Naive thymus-derived CD4-positive, alpha-beta T cell (primary cell): Measurements from ENCODE around the gene RAMP3. TPM values are rescaled to one million over a fixed set of nuclear protein-coding genes. Genes with fewer than 3 reads are reported as not detected.

Source experiments
- ATAC-seq: fragments of 150-1000 bp; cut with Tn5 transposase; 2 replicates; pipeline ENCODE4 v1.10.0; 2021; ENCODE audit warnings: mild to moderate bottlenecking, moderate library complexity
- CTCF ChIA-PET: fragments of 350-600 bp; sonication (Branson Sonifier 250); formaldehyde crosslinking; loops from one replicate; lab custom pipeline; 2021; ENCODE audit warnings: antibody characterized with exemption; lab: Charles Lee
- POLR2A ChIA-PET: fragments of 350-600 bp; sonication (Branson Sonifier 250); formaldehyde crosslinking; loops from one replicate; lab custom pipeline; 2021; ENCODE audit warnings: antibody characterized with exemption, inconsistent platforms; lab: Charles Lee
- DNase-seq, 9 donors: peaks; one replicate each; pipeline versions ENCODE4 v3.0.0 to v3.0.0-alpha.2; 2020 to 2022; ENCODE audit warnings: mixed read lengths in 1 of 9
- H3K27ac ChIP-seq: one replicate; pipeline ENCODE4 v1.7.0; 2013; ENCODE audit warnings: mild to moderate bottlenecking, low read depth, low read length, moderate library complexity
- H3K27me3 ChIP-seq, 2 donors: one replicate each; pipeline ENCODE4 v1.7.0; 2013; ENCODE audit warnings: low read length in 2 of 2, mild to moderate bottlenecking in 2 of 2, moderate library complexity in 2 of 2; ENCODE audit not compliant: control insufficient read depth in 2 of 2, insufficient read depth in 2 of 2
- H3K36me3 ChIP-seq, 3 experiments: 1 replicate in 2 of 3; 2 replicates in 1 of 3; pipeline ENCODE4 v1.7.0; 2013; ENCODE audit warnings: low read length in 3 of 3, mild to moderate bottlenecking in 3 of 3, moderate library complexity in 1 of 3; ENCODE audit not compliant: insufficient read depth in 3 of 3, control insufficient read depth in 2 of 3
- H3K4me1 ChIP-seq, 2 donors: one replicate each; pipeline ENCODE4 v1.7.0; 2013; ENCODE audit warnings: low read length in 2 of 2, mild to moderate bottlenecking in 2 of 2, moderate library complexity in 1 of 2; ENCODE audit not compliant: control insufficient read depth in 2 of 2, insufficient read depth in 2 of 2
- H3K4me3 ChIP-seq: 2 replicates; pipeline ENCODE4 v1.7.0; 2013; ENCODE audit warnings: mild to moderate bottlenecking, low read length
- H3K9me3 ChIP-seq, 3 experiments: 1 replicate in 2 of 3; 2 replicates in 1 of 3; pipeline ENCODE4 v1.7.0; 2013; ENCODE audit warnings: low read length in 3 of 3; ENCODE audit not compliant: control insufficient read depth in 2 of 3
- H3K27ac Mint-ChIP-seq, 9 donors: one replicate each; pipeline ENCODE4 v1.8.0; 2020 to 2022; ENCODE audit warnings: mixed read lengths in 9 of 9, mild to moderate bottlenecking in 8 of 9, moderate library complexity in 5 of 9, inconsistent platforms in 2 of 9
- H3K27me3 Mint-ChIP-seq, 5 donors: one replicate each; pipeline ENCODE4 v1.8.0; 2021 to 2022; ENCODE audit warnings: mixed read lengths in 5 of 5, mild to moderate bottlenecking in 1 of 5
- H3K36me3 Mint-ChIP-seq, 5 donors: one replicate each; pipeline ENCODE4 v1.8.0; 2020 to 2022; ENCODE audit warnings: mixed read lengths in 5 of 5, mild to moderate bottlenecking in 3 of 5, inconsistent platforms in 1 of 5
- H3K4me1 Mint-ChIP-seq, 7 donors: one replicate each; pipeline ENCODE4 v1.8.0; 2020 to 2022; ENCODE audit warnings: mixed read lengths in 7 of 7, mild to moderate bottlenecking in 3 of 7, inconsistent platforms in 1 of 7
- H3K4me3 Mint-ChIP-seq, 10 donors: one replicate each; pipeline ENCODE4 v1.8.0; 2020 to 2022; ENCODE audit warnings: mild to moderate bottlenecking in 10 of 10, mixed read lengths in 10 of 10, moderate library complexity in 6 of 10, inconsistent platforms in 2 of 10
- H3K9me3 Mint-ChIP-seq, 11 donors: one replicate each; pipeline ENCODE4 v1.8.0; 2020 to 2022; ENCODE audit warnings: mixed read lengths in 11 of 11, mild to moderate bottlenecking in 4 of 11, inconsistent platforms in 1 of 11, moderate library complexity in 1 of 11
- intact Hi-C, 2 donors: fragments of 100-400 bp; cut with micrococcal nuclease; formaldehyde crosslinking; loops; one replicate each; pipeline ENCODE4 v1.15.1; 2023
- polyA plus RNA-seq, 2 donors: library from polyadenylated mRNA; unstranded; fragments of 300-500 nt; fragmentation: Illumina TruSeq; gene quantifications; one replicate each; pipeline ENCODE4 v1.2.3, GENCODE V29; 2021
- total RNA-seq, 6 experiments: library from RNA in 5 of 6; stranded (reverse) in 5 of 6; gene quantifications; 1 replicate in 5 of 6; 2 replicates in 1 of 6; pipeline ENCODE4 v1.2.3 and lab custom pipeline; 2021 to 2026

The RAMP3 gene
- total and polyA plus RNA-seq, 7 experiments from 2014 or later, result 0.39 TPM; not detected in 6

DNA sequence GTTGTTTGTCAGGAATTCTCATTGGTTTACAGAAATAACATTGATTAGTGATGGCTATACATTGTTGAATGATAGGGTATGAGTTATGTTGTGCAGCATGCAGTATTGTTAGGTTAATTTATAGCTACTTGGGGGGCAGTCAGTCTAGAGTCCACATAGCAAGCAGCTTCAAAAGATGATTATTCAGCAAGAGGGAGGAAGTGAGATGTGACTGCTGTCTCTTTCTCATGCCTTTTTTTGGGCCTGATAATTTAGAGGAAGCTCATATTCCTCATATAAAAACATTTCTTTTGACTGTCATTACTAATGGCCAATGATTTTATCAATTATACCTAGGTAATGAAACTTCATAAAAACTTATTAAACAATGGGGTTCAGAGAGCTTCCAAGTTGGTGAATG is 42.7 kb upstream of the RAMP3 start:
- ATAC-seq (no peak), DNase-seq (no peak)
- Histone ChIP-seq H3K4me1 (peaks cover 11 to 13% of the 10 kb centered on the region in 2 donors), H3K27ac (no peak overlapping the region), H3K9me3 (no peaks in the 10 kb centered on the region), H3K27me3 (peaks cover 0 to 3% of the 10 kb centered on the region in 2 donors), H3K36me3 (no peaks in the 10 kb centered on the region), H3K4me3 (no peak overlapping the region)
- H3K27ac Mint-ChIP-seq, result no peak overlapping the region
- peaks cover 0 to 4% (median 0%) of the 10 kb centered on the region in 11 donors for H3K9me3 Mint-ChIP-seq
- CTCF ChIA-PET, result interaction anchor here (0.6 to 1.3 kb wide), 3 partner anchors 21 to 491 kb away, joined by 3 to 7 read pairs (median 3); no protein-coding TSS in a partner anchor
- peaks cover 13 to 27% (median 23%) of the 10 kb centered on the region in 7 donors for H3K4me1 Mint-ChIP-seq
- POLR2A ChIA-PET, result interaction anchor here (0.5 to 1.2 kb wide), 5 partner anchors 78 to 540 kb away, joined by 3 to 6 read pairs (median 4); partner anchors contain the start of gene PURB
- no peak overlapping the region for H3K4me3 Mint-ChIP-seq
- H3K27me3 Mint-ChIP-seq, result peaks cover 0 to 34% (median 3%) of the 10 kb centered on the region in 5 donors
- intact Hi-C loops, result loop anchor here (5.0 to 10.0 kb wide), 2 partner anchors 1030 to 1033 kb away; partner anchors contain the start of gene POLM (in 2 of the 2)
- H3K36me3 Mint-ChIP-seq, result peaks cover 0 to 9% (median 3%) of the 10 kb centered on the region in 5 donors

DNA sequence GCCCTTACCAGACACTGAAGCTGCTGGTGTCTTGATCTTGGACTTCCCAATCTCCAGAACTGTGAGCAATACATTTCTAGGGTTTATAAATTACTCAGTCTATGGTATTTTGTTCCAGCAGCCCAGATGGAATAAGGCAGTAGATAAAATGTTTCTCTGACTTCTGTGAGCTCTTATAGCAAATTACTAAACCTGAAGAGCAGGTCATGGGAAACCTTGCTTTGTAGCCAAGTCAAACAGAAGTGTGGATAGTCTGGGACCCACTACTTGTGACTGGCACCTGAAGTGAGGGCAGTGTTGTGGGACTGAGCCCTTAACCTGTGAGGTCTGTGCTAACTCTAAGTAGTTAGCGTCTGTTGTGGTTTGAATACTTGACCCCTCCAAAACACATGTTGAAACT is 41.5 kb upstream of the RAMP3 start:
- Histone ChIP-seq H3K27ac (no peak overlapping the region), H3K4me3 (no peak overlapping the region), H3K4me1 (peaks cover 2 to 6% of the 10 kb centered on the region in 2 donors), H3K9me3 (no peaks in the 10 kb centered on the region), H3K27me3 (peaks cover 0 to 3% of the 10 kb centered on the region in 2 donors), H3K36me3 (no peaks in the 10 kb centered on the region)
- peaks cover 0 to 4% (median 0%) of the 10 kb centered on the region in 11 donors for H3K9me3 Mint-ChIP-seq
- H3K27ac Mint-ChIP-seq, result no peak overlapping the region
- CTCF ChIA-PET, result no interaction called here
- ATAC-seq (no peak), DNase-seq (no peak)
- no peak overlapping the region for H3K4me3 Mint-ChIP-seq
- peaks cover 0 to 34% (median 3%) of the 10 kb centered on the region in 5 donors for H3K27me3 Mint-ChIP-seq
- intact Hi-C loops, result loop anchor here in 1 of 2 donors (10.0 kb wide), 1 partner anchor 1031 kb away; the partner anchor contains the start of gene POLM
- peaks cover 7 to 17% (median 16%) of the 10 kb centered on the region in 7 donors for H3K4me1 Mint-ChIP-seq
- peaks cover 0 to 6% (median 0%) of the 10 kb centered on the region in 5 donors for H3K36me3 Mint-ChIP-seq
- POLR2A ChIA-PET, result no interaction called here

DNA sequence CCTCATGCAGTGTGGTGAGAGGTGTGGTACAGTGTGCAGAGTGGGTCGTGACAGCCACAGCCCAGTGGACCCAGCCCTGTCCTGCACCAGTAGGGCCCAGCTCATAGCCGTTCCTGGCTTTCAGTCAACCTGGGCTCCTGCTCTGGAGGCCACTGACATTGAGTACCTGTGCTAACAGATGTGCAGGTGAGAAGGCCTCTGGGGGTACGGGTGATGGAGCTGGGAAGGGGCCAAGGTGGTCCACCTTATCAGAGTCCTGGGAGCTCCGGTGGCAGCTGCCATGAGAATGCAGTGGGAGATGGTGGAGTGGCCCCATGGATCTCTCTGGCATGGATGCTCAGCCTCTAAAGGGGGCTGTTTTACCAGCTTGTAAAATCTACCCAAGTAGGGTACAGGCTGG is 40.0 kb upstream of the RAMP3 start:
- H3K9me3 Mint-ChIP-seq, result no peaks in the 10 kb centered on the region
- Histone ChIP-seq H3K36me3 (no peaks in the 10 kb centered on the region), H3K4me3 (no peak overlapping the region), H3K27me3 (peaks cover 0 to 3% of the 10 kb centered on the region in 2 donors), H3K4me1 (peaks cover under 1 to 5% of the 10 kb centered on the region in 2 donors), H3K27ac (no peak overlapping the region), H3K9me3 (no peaks in the 10 kb centered on the region)
- H3K27me3 Mint-ChIP-seq, result peaks cover 0 to 27% (median 3%) of the 10 kb centered on the region in 5 donors
- H3K36me3 Mint-ChIP-seq, result no peaks in the 10 kb centered on the region
- intact Hi-C loops, result loop anchor here in 1 of 2 donors (10.0 kb wide), 1 partner anchor 1033 kb away; the partner anchor contains the start of gene POLM
- DNase-seq (no peak), ATAC-seq (no peak)
- ChIA-PET CTCF (interaction anchor here (0.7 kb wide), 1 partner anchor 13 kb away, joined by 3 read pairs; no protein-coding TSS in a partner anchor), POLR2A (no interaction called here)
- H3K27ac Mint-ChIP-seq, result no peak overlapping the region
- H3K4me1 Mint-ChIP-seq, result peaks cover 0 to 11% (median 9%) of the 10 kb centered on the region in 7 donors
- no peak overlapping the region for H3K4me3 Mint-ChIP-seq

DNA sequence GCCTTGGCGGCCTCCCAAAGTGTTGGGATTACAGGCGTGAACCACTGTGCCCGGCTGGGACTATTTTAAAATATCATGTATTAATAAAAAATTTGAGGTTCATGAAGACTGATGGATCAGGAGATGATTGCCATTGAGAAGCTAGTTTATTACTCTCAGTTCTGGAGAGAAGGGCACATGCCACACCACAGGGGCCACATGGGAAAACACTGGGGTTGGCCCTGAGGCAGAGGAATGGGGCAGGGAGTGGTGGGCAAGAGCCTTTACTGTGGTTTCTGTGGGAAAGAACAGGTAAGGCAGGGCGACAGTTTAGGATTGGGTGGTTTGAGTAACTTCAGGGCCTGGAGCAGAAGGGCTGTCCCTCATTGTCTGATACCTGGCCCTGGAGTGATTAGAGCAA is 39.3 kb upstream of the RAMP3 start:
- no peak overlapping the region for H3K4me3 Mint-ChIP-seq
- Histone ChIP-seq H3K4me3 (no peak overlapping the region), H3K27me3 (peaks cover 0 to 3% of the 10 kb centered on the region in 2 donors), H3K9me3 (no peaks in the 10 kb centered on the region), H3K27ac (no peak overlapping the region), H3K4me1 (peaks cover 8 to 12% of the 10 kb centered on the region in 2 donors), H3K36me3 (no peaks in the 10 kb centered on the region)
- H3K9me3 Mint-ChIP-seq, result no peaks in the 10 kb centered on the region
- DNase-seq (no peak), ATAC-seq (no peak)
- ChIA-PET POLR2A (no interaction called here), CTCF (interaction anchor here (0.7 kb wide), 1 partner anchor 14 kb away, joined by 3 read pairs; no protein-coding TSS in a partner anchor)
- peaks cover 0 to under 1% (median 0%) of the 10 kb centered on the region in 5 donors for H3K36me3 Mint-ChIP-seq
- no peak overlapping the region for H3K27ac Mint-ChIP-seq
- peaks cover 0 to 20% (median 3%) of the 10 kb centered on the region in 5 donors for H3K27me3 Mint-ChIP-seq
- intact Hi-C loops, result loop anchor here in 1 of 2 donors (10.0 kb wide), 1 partner anchor 1033 kb away; the partner anchor contains the start of gene POLM
- peaks cover 2 to 17% (median 10%) of the 10 kb centered on the region in 7 donors for H3K4me1 Mint-ChIP-seq

DNA sequence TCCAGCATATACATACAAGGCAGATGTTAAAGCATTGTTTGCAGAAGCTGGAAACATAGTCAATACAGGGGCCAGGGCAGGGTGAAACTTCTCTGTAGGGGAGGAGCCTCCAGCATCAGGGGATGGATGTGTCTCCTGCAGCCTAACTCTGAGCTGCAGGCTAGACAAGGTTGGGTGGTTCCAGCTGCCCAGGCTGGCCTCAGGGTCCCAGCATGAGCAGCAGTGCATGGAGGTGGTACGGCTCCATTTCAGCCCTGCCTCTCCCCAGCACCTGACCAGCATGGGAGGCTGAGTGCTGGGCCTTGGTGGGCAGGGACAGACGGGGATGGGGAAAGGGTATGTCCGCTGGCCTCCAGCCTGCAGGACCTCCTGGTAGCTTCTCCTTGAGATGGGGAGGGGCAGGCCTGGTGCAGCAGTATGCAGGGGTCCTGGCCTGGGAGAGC is 38.7 kb upstream of the RAMP3 start:
- ChIA-PET POLR2A (no interaction called here), CTCF (no interaction called here)
- intact Hi-C loops, result loop anchor here in 1 of 2 donors (10.0 kb wide), 1 partner anchor 1034 kb away; the partner anchor contains the start of gene POLM
- H3K27me3 ChIP-seq, result peaks cover 0 to 3% of the 10 kb centered on the region in 2 donors
- no peaks in the 10 kb centered on the region for H3K9me3 ChIP-seq
- peaks cover 14 to 17% of the 10 kb centered on the region in 2 donors for H3K4me1 ChIP-seq
- no peak overlapping the region for H3K27ac ChIP-seq
- Mint-ChIP-seq H3K4me3 (no peak overlapping the region), H3K4me1 (peaks cover 8 to 21% (median 16%) of the 10 kb centered on the region in 7 donors), H3K9me3 (no peaks in the 10 kb centered on the region), H3K27ac (no peak overlapping the region), H3K27me3 (peaks cover 0 to 17% (median 3%) of the 10 kb centered on the region in 5 donors), H3K36me3 (peaks cover 0 to 1% (median 0%) of the 10 kb centered on the region in 5 donors)
- ATAC-seq, result no peak
- no peak for DNase-seq
- no peaks in the 10 kb centered on the region for H3K36me3 ChIP-seq
- no peak overlapping the region for H3K4me3 ChIP-seq

DNA sequence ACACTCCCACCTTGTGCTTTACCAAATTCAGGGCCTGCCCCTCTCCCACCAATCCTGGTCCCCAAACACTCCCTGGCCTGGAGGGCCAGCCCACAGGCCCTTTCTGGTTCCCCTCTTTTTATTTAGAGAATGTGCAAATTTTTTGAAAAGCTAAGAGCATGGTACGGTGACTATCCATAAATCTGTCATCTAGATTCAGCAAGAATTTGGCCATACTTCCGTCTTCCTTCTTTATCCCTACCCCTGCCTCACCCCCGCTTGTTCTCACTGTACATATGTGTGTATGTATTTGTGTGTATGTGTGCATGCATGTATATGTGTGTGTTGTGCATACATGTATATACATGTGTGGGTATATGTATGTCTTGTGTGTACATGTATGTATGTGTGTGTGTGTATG is 38.0 kb upstream of the RAMP3 start:
- no peak for ATAC-seq
- H3K36me3 ChIP-seq, result no peaks in the 10 kb centered on the region
- intact Hi-C loops, result loop anchor here in 1 of 2 donors (10.0 kb wide), 1 partner anchor 1035 kb away; the partner anchor contains the start of gene POLM
- DNase-seq, result no peak
- Mint-ChIP-seq H3K36me3 (peaks cover 0 to 1% (median 0%) of the 10 kb centered on the region in 5 donors), H3K9me3 (no peaks in the 10 kb centered on the region), H3K27ac (peak overlapping the region in 1 of 9 donors; percentile 3), H3K27me3 (peaks cover 0 to 12% (median 3%) of the 10 kb centered on the region in 5 donors), H3K4me1 (peaks cover 8 to 21% (median 16%) of the 10 kb centered on the region in 7 donors), H3K4me3 (no peak overlapping the region)
- H3K27ac ChIP-seq, result no peak overlapping the region
- H3K4me1 ChIP-seq, result peaks cover 14 to 17% of the 10 kb centered on the region in 2 donors
- H3K9me3 ChIP-seq, result no peaks in the 10 kb centered on the region
- CTCF ChIA-PET, result no interaction called here
- H3K27me3 ChIP-seq, result peaks cover 0 to 3% of the 10 kb centered on the region in 2 donors
- POLR2A ChIA-PET, result no interaction called here
- no peak overlapping the region for H3K4me3 ChIP-seq
